GM19099 (cell line): ENCODE data around the gene KCNQ1.

Source experiments
- POLR2A ChIP-seq: IDR thresholded peaks from 3 replicates; pipeline ENCODE4 v1.6.1; 2011; ENCODE audit warnings: low read depth; ENCODE audit not compliant: insufficient read length; ENCODE audit errors: extremely low read depth

KCNQ1 gene

GRCh38 chr11:2864901-2865300, 420.1 kb downstream of the KCNQ1 start:
- TF ChIP-seq POLR2A: no peak

DNA sequence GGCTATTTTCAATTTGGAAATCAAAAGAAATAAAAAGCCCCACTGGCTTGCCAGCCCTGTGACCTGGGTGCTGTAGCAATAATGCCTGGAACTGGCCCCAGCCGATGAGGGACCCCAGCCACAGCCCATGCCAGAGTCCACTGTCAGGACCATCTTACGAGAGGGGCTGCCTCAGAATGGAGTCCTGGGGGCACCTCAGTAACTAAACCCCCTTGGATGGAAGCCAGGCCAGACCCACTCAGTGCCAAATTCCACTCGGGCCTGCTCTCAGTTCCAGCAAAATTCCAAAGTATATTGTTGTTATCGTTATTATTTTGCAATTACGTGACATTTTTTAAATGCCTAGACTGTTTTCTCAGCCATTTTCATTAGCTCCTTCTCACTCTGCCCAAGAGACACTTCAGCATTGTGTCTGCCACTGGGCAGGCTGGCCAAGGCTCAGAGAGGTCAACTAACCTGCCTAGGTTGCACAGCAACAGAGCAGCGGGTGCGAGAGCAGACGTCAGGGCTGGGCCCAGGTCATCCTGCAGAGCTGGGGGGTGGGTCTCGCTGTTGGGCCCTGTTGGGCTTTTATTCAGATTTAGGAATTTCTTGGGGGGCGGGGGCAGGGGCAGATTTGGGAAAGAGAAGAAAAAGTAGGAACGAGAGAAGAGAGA, 421.2 kb downstream of the KCNQ1 start:
- no peak for TF ChIP-seq POLR2A

DNA sequence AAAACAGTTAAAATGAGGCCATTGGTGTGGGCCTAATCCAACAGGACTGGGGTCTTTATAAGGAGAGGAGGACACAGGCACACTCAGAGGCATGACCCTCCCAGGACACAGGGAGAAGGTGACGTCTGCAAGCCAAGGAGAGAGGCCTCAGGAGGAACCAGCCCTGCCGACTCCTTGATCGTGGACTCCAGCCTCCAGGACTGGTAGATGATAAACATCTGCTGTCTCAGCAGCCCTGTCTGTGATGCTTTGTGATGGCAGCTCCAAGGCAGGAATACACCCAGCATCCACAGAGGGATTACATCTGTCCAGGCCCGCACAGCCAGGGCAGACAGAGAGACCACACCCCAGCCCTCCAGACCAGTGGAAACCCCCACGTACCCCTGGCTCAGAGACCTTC, 422.3 kb downstream of the KCNQ1 start:
- TF ChIP-seq POLR2A: no peak

DNA sequence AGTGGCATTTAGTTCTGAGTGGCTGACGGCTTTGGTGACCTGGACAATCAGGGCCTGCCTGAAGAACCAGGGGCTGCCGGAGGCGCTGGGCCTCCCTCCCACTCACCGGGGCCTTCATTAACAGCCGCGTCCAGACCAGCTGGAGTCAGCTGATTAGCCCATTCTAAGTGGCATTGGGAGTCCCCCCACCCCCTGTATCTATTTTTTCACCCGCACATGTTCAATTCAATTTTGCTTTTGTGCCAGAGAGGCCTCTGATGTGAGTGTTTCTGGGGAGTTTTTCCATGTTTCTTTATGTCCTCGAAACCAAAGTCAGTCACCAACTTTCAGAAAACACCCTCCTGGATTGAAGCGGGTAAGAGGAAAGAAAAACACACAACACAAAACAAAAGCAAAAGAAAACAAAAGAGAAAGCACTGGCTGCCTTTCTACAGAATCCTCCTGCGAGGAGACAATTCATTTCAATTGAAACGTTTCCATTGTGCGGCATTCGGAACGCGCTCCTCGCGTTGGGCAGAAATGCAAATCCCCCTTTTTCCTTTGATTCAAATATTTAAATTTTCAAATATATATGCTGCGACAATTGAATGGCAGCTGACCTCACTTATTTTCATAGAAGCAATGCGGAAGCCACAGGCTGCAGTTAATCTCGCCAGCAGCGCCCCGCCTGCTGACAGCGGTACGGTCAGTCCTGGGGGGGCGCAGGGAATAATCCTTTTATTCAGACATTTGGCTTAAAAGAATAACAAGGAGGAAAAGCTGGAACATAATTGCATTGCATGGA, 423.1 kb downstream of the KCNQ1 start:
- no peak for TF ChIP-seq POLR2A

GRCh38 chr11:2868506-2869133, 423.8 kb downstream of the KCNQ1 start:
- TF ChIP-seq POLR2A: no peak

DNA sequence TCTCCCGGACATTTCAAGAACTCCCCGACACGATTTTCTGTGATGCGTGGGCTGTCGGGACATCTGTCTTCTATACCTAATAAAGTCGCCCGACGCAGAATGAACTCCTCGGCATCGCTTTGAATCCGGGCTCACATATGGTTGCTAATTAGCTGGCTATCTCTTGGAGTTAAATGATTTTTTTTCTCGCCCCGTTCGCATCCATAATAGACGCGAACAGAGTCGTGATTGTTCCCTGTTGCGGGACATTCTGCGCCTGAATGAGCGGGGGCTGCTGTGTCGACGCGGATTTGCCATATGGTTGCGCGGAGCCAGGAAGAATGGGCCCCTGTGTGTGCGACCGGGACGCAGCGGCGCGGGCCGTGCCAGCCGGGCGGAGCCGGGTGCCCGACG, 424.3 kb downstream of the KCNQ1 start:
- no peak for TF ChIP-seq POLR2A

- TF ChIP-seq POLR2A: no peak
These were observed 425.0 kb downstream of the KCNQ1 start for GRCh38 chr11:2869561-2870427.

GRCh38 chr11:2870460-2870859, 425.7 kb downstream of the KCNQ1 start:
- no peak for TF ChIP-seq POLR2A

DNA sequence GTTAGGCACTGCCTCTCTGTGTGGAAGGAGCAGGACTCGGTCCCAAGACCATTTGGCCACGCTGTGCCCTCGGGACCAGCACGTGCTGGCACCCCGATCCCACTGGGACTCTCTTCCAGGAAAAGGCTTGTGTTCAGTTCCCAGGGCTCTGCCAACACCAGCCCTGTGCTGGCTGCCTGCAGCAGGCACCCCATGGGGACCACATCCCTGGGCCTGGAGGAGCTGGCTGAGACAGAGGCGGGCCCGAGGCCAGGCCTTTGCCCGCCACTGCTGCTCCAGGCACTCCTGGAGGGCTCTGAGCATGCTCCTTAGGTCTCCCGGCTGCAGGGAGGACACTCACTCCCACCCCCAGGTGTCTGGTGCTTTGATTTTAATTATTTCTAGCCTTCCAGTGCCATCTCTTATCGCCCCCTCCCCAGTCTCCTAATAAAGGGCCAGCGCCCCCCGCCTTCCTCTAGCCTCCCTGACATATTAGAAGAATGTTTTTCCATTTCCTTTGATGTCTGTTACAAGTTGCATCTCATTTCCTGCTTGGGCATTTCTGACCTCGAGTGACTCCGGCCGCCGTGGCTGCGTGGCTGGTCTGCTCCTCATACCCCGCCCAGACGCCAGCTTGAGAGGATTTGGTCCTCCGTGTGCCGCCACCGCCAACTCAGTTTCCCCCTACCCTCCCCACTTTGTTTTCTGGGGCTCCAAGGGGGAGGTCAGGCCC, 426.3 kb downstream of the KCNQ1 start:
- no peak for TF ChIP-seq POLR2A

GRCh38 chr11:2874963-2875362, 430.2 kb downstream of the KCNQ1 start:
- no peak for TF ChIP-seq POLR2A

- no peak for TF ChIP-seq POLR2A
These were observed 432.7 kb downstream of the KCNQ1 start for GRCh38 chr11:2877474-2877873.

DNA sequence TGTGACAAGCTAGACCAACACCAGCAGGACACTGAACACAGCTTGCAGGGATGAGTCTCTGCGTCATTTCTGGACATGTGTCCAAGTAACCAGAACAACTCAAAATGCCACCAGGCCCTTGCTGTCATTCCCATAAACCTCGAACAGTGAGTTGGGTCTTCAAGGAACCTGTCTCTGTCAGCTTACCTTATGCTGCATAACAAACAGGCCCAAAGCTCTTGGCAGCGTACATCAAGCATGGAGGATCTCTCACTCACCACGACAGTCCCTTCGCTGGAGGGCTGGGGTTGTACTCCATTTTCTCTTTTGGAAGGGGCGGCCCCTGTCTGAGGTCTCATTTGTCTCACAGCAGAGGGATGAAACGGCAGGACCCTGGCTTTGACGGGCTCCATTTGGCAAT, 434.0 kb downstream of the KCNQ1 start:
- no peak for TF ChIP-seq POLR2A

GRCh38 chr11:2880646-2881045, 435.8 kb downstream of the KCNQ1 start:
- TF ChIP-seq POLR2A: no peak

GRCh38 chr11:2881076-2881980, 436.5 kb downstream of the KCNQ1 start:
- no peak for TF ChIP-seq POLR2A

GRCh38 chr11:2881981-2882375, 437.2 kb downstream of the KCNQ1 start:
- no peak for TF ChIP-seq POLR2A
